Measurements from ENCODE around the gene CTSV. TPM values are rescaled to one million over a fixed set of nuclear protein-coding genes. Genes with fewer than 3 reads are reported as not detected.

The CTSV gene
- total RNA-seq, 1 donor from 2014 or later: 0.85 TPM

Other genes starting within 250 kb of the CTSV start
- 3.1 to 5.2 TPM (median 3.2 TPM) in 3 replicates for gene ZNF782, start 184.6 kb downstream of the CTSV start, total RNA-seq
- gene NUTM2G, start 110.3 kb downstream of the CTSV start, total RNA-seq: 0.10 to 0.15 TPM in 2 of 3 replicates, not detected in the other

Measured in chondrocyte (in vitro differentiated cells).